Stimulated activated CD8-positive, alpha-beta memory T cell treated with anti-CD3 and anti-CD28 coated beads, Interleukin-15, amount 100 ng/mL, for 1 hour (primary cell): Measurements from ENCODE around the gene OBSCN.

ENCODE experiments used
- DNase-seq: peaks from one replicate; pipeline ENCODE4 v3.0.0-alpha.2; 2020; ENCODE audit warnings: low read depth

Gene OBSCN

DNA sequence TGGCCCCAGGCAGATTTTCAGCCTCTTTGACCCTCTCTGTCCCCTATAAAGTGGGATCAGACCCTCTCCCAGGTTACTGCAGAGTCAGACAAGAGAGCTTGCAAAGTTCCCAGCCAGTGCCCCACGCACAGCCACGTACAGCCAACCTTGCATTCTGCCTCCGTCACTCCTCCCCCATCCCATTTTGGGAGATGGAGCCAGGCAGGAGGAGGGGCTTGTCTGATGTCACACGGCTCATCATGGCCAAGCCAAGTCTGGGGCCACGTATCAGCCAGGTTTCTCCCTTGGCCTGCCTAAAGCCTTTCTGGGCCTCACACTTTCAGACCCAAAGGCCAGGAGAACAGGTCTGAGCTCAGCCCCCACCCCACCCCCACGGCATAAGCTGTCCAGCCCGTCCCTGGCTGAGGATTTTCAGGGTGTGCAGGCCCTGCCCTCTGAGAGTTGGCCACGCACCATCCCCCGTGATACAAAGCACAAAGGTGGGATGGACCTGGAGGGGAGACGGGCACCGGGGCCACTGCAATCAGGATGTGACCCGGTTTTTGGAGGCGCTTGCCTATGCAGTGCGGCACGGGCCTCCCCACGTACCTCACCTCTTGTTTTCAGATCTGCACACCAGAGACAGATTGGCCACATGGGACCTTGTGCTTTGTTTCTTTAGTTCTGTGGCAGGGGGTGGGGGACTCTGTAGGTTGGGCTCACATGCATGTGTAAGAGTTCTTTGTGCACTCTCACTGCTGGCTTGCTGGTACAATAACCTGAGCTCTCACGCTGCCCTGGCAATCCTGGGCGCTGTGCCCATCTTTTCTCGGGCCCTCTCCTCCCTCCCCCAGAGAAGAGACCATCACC is 151.1 kb downstream of the OBSCN start:
- DNase-seq, result no peak

DNA sequence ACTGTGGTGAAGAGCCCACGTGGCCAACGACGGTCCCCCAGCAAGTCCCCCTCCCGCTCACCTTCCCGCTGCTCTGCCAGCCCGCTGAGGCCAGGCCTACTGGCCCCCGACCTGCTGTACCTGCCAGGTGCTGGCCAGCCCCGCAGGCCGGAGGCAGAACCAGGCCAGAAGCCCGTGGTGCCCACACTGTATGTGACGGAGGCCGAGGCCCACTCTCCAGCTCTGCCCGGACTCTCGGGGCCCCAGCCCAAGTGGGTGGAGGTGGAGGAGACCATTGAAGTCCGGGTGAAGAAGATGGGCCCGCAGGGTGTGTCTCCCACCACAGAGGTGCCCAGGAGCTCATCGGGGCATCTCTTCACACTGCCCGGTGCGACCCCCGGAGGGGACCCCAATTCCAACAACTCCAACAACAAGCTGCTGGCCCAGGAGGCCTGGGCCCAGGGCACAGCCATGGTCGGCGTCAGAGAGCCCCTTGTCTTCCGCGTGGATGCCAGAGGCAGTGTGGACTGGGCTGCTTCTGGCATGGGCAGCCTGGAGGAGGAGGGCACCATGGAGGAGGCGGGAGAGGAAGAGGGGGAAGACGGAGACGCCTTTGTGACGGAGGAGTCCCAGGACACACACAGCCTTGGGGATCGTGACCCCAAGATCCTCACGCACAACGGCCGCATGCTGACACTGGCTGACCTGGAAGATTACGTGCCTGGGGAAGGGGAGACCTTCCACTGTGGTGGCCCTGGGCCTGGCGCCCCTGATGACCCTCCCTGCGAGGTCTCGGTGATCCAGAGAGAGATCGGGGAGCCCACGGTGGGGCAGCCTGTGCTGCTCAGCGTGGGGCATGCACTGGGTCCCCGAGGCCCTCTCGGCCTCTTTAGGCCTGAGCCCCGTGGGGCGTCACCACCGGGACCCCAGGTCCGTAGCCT is 152.0 kb downstream of the OBSCN start:
- DNase-seq, result no peak

DNA sequence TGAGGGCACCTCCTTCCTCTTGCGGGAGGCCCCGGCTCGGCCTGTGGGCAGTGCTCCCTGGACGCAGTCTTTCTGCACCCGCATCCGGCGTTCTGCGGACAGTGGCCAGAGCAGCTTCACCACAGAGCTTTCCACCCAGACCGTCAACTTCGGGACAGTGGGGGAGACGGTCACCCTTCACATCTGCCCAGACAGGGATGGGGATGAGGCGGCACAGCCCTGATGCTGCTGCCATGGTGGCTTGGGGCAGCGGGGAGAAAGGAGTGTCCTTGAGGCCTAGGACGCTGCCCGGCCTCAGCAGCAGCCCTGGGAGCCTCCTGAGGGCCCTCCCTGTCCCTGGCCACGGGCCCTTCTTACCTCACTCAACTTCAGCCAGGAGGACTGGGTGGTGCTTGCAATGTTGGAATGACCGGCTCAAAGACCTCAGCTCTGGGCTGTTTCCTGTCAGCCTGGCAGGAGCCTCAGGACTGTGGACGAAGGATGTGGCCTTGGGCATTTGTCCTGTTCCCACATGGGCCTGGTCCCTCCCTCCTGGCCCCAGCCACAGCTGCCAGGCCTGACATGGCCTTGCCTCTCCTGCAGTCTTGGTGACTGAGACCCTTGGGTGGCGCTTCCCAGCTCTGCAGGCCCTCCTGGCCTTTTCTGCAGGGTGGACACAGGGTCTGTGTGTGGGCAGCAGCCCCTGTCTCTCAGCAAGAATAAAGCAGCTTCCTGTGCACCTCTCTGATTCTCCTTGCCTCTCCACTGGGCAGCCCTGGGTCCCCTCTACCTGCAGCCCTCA is 152.9 kb downstream of the OBSCN start:
- no peak for DNase-seq

DNA sequence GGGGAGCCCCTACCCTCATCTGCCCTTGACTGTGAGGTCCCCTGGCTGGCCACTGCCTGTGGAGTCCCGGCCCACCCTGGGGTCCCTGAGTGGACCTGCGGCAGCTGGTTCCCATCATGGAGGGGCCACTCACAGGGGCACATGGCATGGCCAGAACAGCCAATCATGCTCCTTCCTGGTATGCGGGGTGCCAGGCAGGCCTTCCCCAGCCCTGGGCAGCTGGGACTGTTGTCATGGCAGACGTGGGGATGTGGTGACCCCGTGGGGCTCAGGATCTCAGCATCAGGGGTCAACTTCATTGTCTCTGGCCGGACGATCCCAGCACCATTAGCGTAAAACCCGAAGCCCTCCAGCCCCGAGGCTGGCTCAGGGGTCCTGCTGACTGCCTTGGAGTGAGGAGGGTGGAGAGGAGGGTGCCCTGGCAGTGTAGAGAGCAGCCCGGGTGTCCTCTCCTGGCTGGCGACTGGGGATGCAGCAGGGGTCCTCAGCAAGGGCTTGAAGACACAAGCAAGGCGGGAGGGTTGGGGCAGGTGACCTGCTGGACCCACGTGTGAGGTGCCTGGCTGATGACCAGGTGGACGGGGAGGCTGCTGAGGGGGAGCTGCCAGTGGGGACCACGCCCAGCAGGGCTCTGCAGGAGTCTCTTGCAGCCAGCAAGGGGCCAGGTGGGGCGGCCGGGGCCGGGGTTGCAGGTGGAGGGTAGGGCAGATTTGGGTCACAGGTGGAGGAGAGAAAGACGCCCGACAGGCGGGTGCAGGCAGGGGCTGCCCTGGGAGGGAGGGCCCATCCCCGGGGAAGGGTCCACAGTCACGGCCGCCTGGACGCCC is 153.7 kb downstream of the OBSCN start:
- no peak for DNase-seq

DNA sequence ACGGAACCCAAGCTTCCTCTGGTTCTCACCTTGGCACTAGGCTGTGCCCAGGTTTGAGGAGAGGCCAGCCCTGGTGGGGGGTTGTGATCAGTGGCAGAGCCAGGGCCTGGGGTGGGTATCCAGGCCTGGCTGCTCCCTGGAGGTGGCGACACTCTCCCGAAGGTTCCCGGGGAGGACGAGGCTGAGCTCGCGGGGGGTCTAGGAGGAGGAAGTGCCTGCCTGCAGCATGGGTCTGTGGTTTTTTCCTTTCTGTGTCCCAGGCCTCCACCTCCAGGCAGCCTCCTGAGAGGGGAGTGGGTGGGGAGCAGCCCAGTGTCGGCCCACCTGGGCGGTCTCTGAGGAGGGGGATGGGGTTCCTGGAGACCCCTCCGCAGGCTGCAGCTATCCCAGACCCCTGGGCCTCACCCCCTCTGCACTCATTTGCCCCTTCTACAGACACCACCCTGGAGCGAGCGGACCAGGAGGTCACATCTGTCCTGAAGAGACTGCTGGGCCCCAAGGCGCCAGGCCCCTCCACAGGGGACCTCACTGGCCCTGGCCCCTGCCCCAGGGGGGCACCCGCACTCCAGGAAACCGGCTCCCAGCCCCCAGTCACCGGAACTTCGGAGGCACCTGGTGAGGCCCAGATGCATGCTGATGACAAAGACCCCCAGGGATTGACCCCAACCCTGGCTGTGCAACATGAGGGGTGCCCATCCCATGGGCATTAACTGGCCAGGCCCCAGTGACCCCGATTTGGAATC is 154.5 kb downstream of the OBSCN start:
- no peak for DNase-seq

DNA sequence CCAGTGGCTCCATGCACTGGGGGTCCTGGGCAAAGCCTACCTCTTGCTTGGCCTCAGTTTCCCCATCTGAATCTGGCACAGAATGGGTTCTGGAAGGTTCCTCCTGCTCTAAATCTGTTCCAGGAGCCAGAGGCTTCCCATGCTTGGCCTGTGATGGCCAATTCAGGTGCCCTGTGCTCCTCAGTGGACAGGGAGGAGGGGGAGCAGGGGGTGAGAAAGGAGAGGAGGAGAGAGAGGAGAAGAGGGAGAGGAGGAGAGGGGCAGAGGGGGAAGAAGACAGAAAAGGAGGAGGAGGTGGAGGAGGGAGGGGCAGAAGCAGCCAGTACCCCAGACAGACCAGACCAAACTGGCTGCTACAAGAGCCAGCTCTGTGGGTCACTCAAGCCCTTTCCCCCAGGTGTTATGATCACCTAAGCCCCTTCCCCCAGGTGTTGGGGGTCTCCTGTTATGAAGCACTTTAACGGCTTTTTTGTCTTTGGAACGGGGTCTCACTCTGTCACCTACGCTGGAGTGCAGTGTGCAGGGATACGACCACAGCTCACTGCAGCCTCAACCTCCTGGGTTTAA is 155.1 kb downstream of the OBSCN start:
- DNase-seq, result no peak

DNA sequence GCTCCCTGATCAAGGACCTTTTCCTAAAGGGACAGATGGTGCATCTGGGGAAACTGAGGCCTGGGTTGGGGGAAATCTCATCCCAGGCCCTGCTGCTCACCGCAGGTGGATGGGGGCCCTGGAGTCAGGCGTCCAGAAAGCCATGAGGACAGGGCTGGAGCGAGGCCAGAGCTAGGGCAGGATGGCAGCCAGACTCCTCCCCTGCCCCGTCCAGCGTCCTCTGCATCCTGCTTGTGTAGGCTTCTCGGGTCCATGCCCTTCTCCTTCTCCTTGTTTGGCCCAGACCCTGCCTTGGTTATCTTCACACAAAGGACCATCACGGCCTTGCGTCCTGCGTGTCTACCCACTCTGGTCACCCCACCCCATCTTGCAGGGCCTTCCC is 155.8 kb downstream of the OBSCN start:
- no peak for DNase-seq

DNA sequence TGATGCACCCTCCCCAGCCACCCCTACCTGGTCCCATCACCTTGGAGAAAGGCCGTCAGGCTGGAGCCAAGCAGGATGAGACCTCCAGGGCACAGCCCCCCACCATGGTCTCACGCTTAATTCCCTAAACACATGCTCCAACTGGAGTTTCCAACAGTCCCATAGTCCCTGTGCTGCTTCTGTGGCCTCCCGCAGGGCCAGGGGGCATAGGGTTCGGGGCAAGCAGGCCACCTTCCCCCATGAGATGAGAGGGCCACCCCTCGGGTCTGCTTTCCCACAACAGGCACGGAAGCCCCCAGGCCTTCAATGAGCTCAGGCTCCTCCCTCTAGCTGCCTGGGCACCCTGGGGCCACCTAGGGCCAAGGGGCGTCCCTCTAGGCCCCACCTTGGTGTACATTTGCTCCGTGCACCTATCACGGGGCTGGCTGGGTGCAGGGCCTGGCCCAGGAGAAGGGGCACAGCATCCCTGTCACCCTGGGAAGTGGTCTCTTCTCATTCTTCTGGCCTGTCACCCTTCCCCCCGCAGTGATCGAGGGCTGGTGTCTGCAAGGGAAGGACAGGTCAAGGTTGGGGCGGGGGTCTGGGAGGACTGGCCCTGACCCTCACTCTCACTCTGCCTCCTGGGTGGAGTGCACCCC is 156.3 kb downstream of the OBSCN start:
- DNase-seq, result no peak

DNA sequence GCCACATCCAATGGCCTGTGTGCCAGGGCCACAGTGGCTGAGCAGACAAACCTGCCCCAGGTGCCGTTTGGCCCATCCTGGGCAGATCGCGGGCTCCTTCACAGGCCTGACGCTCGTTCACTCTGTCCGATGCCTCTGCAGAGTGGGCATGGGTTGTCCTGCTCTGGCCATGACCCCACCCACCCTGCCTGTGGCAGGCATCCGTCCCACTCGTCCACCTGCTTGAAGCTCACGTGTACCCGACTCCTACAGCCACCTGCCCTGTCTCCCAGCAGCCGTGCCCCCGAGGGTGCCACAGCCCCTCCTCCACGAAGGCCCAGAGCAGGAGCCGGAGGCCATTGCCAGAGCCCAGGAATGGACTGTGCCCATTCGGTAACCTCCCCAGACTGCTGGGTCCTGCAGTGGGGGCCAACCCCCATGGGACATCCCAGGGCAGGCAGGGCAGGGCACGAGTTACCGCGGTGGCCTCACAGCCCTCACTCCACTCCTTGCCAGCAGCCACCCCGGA is 156.9 kb downstream of the OBSCN start:
- DNase-seq, result no peak

DNA sequence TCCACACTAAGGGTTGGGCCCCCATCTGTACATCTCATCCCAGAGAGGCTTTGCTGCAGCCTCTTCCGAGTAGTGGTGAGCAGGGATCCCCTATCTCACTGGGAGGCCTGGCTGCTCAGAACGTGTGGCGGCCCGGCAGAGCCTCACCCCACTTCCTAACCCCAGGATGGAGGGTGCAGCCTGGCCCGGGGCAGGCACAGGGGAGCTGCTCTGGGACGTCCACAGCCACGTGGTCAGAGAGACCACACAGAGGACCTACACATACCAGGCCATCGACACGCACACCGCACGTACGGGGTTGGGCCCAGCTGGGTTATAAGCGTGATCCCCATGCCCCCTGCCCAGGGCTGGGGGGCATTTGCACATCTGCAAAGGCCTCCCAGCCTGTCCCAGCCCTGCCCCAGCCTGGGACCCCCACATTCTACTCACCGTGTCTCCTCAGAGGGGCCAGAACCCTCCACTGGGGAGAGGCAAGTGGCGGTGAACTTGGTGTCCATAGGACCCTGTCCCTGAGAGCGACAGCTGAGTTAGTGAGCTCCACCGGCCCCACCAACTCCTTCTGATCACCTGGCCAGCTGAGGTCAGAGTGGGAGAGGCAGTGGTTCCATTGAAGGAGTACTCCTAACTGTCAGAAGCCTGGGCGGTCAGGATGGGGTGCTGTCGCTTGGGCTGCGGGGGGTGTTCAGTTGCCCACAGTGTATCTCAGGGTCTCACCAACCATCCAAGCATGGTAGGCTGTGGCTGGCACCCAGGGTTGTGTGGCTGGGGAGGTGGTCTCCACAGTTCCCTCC is 157.6 kb downstream of the OBSCN start:
- no peak for DNase-seq

DNA sequence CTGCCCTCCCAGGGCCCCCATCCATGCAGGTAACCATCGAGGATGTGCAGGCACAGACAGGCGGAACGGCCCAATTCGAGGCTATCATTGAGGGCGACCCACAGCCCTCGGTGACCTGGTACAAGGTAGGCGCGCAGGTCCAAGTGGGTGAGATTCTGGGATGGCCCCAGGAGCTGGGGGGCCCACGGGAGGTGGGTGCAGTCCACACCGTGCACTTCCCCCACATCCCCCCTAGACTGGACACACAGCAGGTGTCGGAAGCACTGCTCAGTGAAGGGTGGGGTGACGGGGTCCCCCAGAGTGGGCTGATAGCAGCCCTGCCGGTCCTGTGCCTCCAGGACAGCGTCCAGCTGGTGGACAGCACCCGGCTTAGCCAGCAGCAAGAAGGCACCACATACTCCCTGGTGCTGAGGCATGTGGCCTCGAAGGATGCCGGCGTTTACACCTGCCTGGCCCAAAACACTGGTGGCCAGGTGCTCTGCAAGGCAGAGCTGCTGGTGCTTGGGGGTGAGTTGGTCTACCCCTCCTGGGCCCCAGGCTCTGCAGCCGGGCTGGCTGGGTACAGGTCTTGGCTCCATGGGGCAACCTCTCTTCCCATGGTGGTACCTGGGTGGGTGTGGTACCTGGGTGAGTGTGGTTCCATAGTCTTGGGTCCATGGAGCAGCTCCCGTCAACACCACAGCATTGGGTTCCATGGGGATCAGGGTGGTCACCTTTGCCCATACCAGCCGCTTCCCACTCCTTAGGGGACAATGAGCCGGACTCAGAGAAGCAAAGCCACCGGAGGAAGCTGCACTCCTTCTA is 158.4 kb downstream of the OBSCN start:
- DNase-seq, result no peak

DNA sequence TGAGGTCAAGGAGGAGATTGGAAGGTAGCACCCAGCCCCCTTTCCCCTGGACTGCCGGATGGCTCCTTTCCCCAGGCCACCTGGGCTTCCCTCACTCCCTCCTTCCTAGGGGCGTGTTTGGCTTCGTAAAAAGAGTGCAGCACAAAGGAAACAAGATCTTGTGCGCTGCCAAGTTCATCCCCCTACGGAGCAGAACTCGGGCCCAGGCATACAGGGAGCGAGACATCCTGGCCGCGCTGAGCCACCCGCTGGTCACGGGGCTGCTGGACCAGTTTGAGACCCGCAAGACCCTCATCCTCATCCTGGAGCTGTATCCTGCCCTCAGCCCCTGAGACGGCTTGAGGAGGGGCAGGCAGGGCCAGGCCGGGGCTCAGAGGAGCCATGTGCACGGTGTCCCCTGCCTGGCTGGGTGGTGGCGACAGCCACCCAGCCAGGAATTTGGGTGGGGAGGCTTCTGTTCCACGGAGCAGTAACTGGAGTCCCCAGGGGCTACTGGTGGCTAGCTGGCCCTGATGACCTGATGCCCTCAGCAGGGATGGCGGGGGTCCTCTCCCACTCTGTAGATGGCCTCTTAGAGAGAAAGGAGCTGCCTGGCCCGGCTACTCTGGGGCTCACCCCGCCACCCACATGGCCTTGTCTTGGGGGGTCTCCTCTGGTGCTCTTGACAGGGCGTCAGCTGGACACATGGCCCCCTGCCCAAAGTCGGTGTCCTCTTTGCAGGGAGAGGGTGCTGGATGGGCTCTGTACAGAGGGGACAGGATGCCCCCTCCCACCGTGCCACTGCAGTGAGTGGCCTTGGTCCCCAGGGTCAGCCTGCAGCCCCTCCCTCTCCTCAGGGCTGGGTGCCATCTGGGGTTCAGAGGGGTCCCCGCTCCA is 159.3 kb downstream of the OBSCN start:
- no peak for DNase-seq

DNA sequence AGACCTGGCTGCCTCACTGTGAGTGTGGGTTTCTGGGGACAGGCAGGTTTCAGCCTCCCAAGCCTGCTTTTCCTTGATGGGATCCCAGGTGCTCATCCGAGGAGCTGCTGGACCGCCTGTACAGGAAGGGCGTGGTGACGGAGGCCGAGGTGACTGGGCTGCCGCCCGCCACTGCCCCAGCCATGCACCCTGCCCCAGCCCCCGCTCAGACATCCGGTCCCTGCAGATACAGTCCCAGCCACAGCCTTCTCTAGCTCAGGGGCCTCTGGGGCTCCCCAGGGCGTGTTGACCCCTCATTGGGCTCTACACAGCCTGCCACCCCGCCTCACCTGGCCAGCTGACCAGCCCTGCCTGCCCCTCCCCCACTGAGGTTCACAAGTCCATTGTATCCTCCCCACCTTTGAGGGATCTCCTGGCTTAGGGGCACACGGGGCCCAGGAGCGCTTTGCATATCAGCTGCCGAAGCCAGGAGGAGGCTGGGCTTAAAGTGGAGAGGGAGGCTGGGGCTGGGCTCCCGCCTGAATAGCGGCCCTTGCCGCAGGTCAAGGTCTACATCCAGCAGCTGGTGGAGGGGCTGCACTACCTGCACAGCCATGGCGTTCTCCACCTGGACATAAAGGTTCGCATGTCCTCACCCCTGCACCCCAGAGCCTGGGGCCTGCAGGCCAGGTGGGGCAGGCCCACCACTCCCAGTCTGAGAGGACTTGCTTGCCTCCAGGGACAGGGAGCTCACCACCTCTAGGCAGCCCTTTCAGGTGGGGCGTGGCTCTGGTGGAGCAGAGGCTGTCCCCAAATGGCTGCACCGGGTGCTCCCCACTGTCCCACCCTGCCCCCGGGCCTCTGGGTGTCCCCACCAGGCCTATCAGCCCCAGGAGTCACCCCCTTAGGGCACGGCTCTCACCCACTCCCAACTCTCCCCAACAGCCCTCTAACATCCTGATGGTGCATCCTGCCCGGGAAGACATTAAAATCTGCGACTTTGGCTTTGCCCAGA is 160.3 kb downstream of the OBSCN start:
- no peak for DNase-seq

DNA sequence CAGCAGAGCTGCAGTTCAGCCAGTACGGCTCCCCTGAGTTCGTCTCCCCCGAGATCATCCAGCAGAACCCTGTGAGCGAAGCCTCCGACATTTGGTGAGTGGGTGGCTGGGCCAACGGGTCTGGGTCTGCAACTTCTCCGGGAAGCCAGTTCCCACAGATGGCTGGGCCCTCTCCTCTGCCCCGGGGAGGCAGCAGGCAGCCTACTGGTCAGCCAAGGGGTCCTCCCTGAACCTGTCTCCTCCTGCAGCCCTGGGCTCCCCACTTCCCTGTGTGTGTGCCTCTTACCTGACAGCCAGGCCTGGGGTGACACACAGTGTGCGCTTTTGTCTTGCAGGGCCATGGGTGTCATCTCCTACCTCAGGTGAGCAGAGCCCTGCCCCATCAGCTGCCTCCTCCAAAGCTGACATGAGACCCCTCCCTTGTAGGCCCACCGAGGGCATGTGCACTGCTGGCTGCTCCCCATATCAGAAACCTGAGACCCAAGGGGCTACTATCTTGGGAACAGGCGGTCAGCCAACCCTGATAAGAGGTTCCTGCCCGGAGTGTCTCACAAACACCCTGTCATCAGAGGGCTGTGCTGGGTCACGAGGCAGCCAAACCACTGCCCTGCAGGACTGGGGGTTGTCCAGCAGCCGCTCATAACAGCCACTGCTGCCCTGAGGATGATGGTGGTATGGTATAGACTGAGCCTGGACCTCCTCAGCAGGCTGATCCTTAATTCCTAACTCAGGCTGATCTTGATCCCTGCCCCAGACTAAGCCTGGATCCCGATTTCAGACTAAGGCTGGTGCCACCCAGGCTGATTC is 161.2 kb downstream of the OBSCN start:
- DNase-seq, result no peak
